WI38 (cell line): ENCODE measurements around the gene ZNF423.

ENCODE experiments used
- H3K4me3 ChIP-seq: 2 replicates; pipeline ENCODE4 v1.5.1; 2011; ENCODE audit warnings: low read depth, mild to moderate bottlenecking, control low read depth, low read length
- TF ChIP-seq, protein P1 (sequence below): IDR thresholded peaks from 2 replicates; pipeline ENCODE4 v1.5.1; 2012; ENCODE audit warnings: low read depth, mild to moderate bottlenecking, control low read depth, low read length

Gene ZNF423

DNA sequence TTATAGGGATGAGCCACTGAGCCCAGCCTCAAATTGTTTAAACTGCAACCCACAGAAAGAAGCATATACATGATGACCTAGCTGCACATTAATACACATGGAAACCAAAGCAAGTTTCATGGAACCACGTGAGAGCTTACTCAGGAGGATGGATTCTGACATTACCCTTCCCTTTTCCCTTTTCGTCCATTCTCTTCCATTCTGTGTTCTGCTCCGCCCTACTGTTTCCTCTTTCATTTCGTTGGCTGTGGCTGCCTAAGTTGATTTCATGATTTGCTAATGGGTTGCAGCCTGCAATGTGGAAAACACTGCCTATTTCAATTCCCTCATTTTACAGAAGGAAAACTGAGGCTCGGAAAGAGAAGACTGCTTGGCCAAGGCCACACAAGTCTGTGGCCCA lies 305.8 kb downstream of the ZNF423 start:
- TF ChIP-seq, protein P1, sequence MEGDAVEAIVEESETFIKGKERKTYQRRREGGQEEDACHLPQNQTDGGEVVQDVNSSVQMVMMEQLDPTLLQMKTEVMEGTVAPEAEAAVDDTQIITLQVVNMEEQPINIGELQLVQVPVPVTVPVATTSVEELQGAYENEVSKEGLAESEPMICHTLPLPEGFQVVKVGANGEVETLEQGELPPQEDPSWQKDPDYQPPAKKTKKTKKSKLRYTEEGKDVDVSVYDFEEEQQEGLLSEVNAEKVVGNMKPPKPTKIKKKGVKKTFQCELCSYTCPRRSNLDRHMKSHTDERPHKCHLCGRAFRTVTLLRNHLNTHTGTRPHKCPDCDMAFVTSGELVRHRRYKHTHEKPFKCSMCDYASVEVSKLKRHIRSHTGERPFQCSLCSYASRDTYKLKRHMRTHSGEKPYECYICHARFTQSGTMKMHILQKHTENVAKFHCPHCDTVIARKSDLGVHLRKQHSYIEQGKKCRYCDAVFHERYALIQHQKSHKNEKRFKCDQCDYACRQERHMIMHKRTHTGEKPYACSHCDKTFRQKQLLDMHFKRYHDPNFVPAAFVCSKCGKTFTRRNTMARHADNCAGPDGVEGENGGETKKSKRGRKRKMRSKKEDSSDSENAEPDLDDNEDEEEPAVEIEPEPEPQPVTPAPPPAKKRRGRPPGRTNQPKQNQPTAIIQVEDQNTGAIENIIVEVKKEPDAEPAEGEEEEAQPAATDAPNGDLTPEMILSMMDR, result no peak

GRCh38 chr16:49548325-49548970 lies 307.5 kb downstream of the ZNF423 start:
- TF ChIP-seq, protein P1, result no peak
- no peak overlapping the region for H3K4me3 ChIP-seq

More for the DNA sequence above, 305.8 kb downstream of the ZNF423 start:
- no peak overlapping the region for H3K4me3 ChIP-seq

- TF ChIP-seq, protein P1, result no peak
Observed at GRCh38 chr16:49547448-49547847, 308.5 kb downstream of the ZNF423 start.

GRCh38 chr16:49546735-49547134 lies 309.2 kb downstream of the ZNF423 start:
- TF ChIP-seq, protein P1, result no peak
- no peak overlapping the region for H3K4me3 ChIP-seq

More at GRCh38 chr16:49547448-49547847, 308.5 kb downstream of the ZNF423 start:
- H3K4me3 ChIP-seq, result no peak overlapping the region

- TF ChIP-seq, protein P1, result no peak
- no peak overlapping the region for H3K4me3 ChIP-seq
Observed at GRCh38 chr16:49545741-49546448, 310.0 kb downstream of the ZNF423 start.

DNA sequence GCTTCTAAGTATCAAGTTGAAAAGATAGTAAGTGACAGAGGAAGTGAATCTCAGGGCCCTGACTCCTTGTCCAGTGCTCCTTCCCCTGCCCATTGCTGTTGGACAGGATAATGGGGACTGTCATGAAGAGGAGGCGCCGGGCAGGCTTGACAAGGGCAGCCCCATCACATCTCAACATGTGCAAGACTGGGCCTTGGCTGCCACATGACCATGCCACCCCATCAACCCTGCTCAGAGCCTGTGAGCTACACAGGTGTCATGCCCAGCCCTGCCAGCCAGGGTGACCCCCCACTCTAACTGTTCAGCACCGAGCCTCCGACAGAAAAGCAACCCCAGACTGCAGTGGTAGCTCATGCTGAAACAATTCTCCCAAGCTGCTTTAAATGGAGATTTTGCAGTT lies 310.7 kb downstream of the ZNF423 start:
- no peak overlapping the region for H3K4me3 ChIP-seq
- TF ChIP-seq, protein P1, result no peak

DNA sequence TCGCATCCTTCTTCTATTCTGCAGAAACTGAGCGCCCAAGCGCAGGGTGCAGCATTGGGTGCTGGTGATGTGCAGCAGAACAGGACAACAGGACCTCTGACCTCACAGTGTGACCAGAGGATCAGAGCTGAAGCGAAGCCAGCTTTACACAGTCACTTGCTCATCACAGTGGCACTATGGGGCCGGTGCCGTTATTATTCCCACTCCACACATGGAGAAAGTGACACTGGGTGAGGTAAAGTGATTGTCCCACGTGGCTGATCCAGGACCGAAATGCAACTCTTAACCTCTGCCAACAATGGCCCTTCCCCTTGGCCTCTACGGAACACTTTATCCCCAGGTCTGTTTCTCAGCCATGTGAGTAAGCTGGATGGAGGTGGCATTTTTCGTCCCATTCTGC lies 311.1 kb downstream of the ZNF423 start:
- H3K4me3 ChIP-seq, result no peak overlapping the region
- TF ChIP-seq, protein P1, result no peak
